Panc1 (cell line): ENCODE data around the gene ERC2.

Source experiments
- POLR2AphosphoS5 ChIP-seq: IDR thresholded peaks from 2 replicates; pipeline ENCODE4 v1.6.1; 2012; ENCODE audit warnings: mild to moderate bottlenecking, low read depth, low read length, moderate library complexity
- TF ChIP-seq, protein P1 (sequence below): fragments of 450-650 bp; IDR thresholded peaks from 2 replicates; pipeline ENCODE4 v1.5.1; 2017; ENCODE audit warnings: mild to moderate bottlenecking

DNA sequence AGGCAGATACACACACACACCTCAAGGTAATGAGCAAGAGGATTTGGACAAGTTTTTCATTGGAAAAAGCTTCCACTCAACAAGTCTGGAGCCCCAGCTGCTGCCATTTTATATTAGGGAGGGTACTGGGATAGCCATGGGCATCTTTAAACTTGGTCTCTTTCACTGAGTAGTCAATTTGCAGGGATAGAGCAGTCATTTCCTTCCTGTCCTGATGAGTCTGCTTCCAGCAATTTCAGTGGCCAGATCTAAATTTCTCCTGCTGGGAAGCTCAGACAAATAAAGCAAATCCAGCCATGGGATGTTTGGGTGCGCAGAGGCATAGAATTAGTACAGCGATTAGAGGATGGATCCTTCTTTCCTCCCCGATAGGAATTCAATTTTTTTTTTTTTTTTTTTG lies 874 bp upstream of the ERC2 start:
- TF ChIP-seq, protein P1, sequence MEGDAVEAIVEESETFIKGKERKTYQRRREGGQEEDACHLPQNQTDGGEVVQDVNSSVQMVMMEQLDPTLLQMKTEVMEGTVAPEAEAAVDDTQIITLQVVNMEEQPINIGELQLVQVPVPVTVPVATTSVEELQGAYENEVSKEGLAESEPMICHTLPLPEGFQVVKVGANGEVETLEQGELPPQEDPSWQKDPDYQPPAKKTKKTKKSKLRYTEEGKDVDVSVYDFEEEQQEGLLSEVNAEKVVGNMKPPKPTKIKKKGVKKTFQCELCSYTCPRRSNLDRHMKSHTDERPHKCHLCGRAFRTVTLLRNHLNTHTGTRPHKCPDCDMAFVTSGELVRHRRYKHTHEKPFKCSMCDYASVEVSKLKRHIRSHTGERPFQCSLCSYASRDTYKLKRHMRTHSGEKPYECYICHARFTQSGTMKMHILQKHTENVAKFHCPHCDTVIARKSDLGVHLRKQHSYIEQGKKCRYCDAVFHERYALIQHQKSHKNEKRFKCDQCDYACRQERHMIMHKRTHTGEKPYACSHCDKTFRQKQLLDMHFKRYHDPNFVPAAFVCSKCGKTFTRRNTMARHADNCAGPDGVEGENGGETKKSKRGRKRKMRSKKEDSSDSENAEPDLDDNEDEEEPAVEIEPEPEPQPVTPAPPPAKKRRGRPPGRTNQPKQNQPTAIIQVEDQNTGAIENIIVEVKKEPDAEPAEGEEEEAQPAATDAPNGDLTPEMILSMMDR: no peak
- no peak for TF ChIP-seq POLR2AphosphoS5
